ENCODE data around the gene HERC3. TPM values are rescaled to one million over a fixed set of nuclear protein-coding genes. Genes with fewer than 3 reads are reported as not detected.

HERC3 gene
- total RNA-seq, 1 experiment from 2014 or later = 5.5 TPM

- Mint-ChIP-seq H3K4me3 (no peak overlapping the region), H3K9me3 (peaks cover 3% of the 10 kb centered on the region), H3K27ac (no peak overlapping the region), H3K4me1 (no peaks in the 10 kb centered on the region; the same call in 1 of the 2 replicates), H3K27me3 (ENCODE audit: low read depth) (no peaks in the 10 kb centered on the region; the same call in 1 of the 2 replicates), H3K36me3 (no peaks in the 10 kb centered on the region; the same call in 1 of the 2 replicates)
- no peak for TF ChIP-seq ZMAT4 (CRISPR knock-in tag; IDR thresholded peaks at IDR 0.05)
- no peak for TF ChIP-seq ZNF532 (CRISPR knock-in tag; IDR thresholded peaks at IDR 0.05; ENCODE audit: borderline replicate concordance)
- TF ChIP-seq, protein P1, sequence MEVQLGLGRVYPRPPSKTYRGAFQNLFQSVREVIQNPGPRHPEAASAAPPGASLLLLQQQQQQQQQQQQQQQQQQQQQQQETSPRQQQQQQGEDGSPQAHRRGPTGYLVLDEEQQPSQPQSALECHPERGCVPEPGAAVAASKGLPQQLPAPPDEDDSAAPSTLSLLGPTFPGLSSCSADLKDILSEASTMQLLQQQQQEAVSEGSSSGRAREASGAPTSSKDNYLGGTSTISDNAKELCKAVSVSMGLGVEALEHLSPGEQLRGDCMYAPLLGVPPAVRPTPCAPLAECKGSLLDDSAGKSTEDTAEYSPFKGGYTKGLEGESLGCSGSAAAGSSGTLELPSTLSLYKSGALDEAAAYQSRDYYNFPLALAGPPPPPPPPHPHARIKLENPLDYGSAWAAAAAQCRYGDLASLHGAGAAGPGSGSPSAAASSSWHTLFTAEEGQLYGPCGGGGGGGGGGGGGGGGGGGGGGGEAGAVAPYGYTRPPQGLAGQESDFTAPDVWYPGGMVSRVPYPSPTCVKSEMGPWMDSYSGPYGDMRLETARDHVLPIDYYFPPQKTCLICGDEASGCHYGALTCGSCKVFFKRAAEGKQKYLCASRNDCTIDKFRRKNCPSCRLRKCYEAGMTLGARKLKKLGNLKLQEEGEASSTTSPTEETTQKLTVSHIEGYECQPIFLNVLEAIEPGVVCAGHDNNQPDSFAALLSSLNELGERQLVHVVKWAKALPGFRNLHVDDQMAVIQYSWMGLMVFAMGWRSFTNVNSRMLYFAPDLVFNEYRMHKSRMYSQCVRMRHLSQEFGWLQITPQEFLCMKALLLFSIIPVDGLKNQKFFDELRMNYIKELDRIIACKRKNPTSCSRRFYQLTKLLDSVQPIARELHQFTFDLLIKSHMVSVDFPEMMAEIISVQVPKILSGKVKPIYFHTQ (CRISPR knock-in tag; IDR thresholded peaks at IDR 0.05) = no peak
- no peak for TF ChIP-seq ZNF138 (CRISPR knock-in tag; conservative IDR thresholded peaks at IDR 0.05)
- TF ChIP-seq SP1 (CRISPR knock-in tag; conservative IDR thresholded peaks at IDR 0.05) = no peak
- no peak for TF ChIP-seq ZNF121 (CRISPR knock-in tag; IDR thresholded peaks at IDR 0.05)
- no peak for TF ChIP-seq ZNF396 (CRISPR knock-in tag; IDR thresholded peaks at IDR 0.05; ENCODE audit: borderline replicate concordance)
- ChIA-PET CTCF (interaction anchor here (1.7 kb wide), 1 partner anchor 29 kb away, joined by 5 read pairs; no protein-coding TSS in a partner anchor), POLR2A (no interaction called here)
- no peak for DNase-seq (ENCODE audit: low spot score)
- no peak for ATAC-seq
Measured at GRCh38 chr4:88629826-88630225, 37.5 kb downstream of the HERC3 start.

GRCh38 chr4:88630756-88631155, 38.5 kb downstream of the HERC3 start:
- H3K27ac Mint-ChIP-seq = no peak overlapping the region
- no peaks in the 10 kb centered on the region for H3K36me3 Mint-ChIP-seq
- H3K9me3 Mint-ChIP-seq = no peaks in the 10 kb centered on the region; the same call in 1 of the 2 replicates
- H3K27me3 Mint-ChIP-seq (ENCODE audit: low read depth) = no peaks in the 10 kb centered on the region; the same call in 1 of the 2 replicates
- H3K4me3 Mint-ChIP-seq = no peak overlapping the region
- H3K4me1 Mint-ChIP-seq = no peaks in the 10 kb centered on the region; the same call in 1 of the 2 replicates
- no peak for ATAC-seq
- DNase-seq (ENCODE audit: low spot score) = no peak
- ChIA-PET POLR2A (no interaction called here), CTCF (interaction anchor here (1.7 kb wide), 1 partner anchor 29 kb away, joined by 5 read pairs; no protein-coding TSS in a partner anchor)
- no peak for TF ChIP-seq ZNF317 (CRISPR knock-in tag; IDR thresholded peaks at IDR 0.05; ENCODE audit: borderline replicate concordance, low read depth)
- no peak for TF ChIP-seq PREB (CRISPR knock-in tag; IDR thresholded peaks at IDR 0.05; ENCODE audit: borderline replicate concordance)
- TF ChIP-seq SMAD4 (CRISPR knock-in tag; IDR thresholded peaks at IDR 0.05) = no peak
- TF ChIP-seq SOX15 (CRISPR knock-in tag; IDR thresholded peaks at IDR 0.05) = no peak
- TF ChIP-seq TP53 (CRISPR knock-in tag; IDR thresholded peaks at IDR 0.05) = no peak
- no peak for TF ChIP-seq MLX (CRISPR knock-in tag; IDR thresholded peaks at IDR 0.05)
- no peak for TF ChIP-seq E2F1 (CRISPR knock-in tag; IDR thresholded peaks at IDR 0.05)
- TF ChIP-seq, protein P2, sequence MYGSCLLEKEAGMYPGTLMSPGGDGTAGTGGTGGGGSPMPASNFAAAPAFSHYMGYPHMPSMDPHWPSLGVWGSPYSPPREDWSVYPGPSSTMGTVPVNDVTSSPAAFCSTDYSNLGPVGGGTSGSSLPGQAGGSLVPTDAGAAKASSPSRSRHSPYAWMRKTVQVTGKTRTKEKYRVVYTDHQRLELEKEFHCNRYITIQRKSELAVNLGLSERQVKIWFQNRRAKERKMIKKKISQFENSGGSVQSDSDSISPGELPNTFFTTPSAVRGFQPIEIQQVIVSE (CRISPR knock-in tag; IDR thresholded peaks at IDR 0.05; ENCODE audit: borderline replicate concordance) = no peak
- TF ChIP-seq ESRRA (CRISPR knock-in tag; IDR thresholded peaks at IDR 0.05; ENCODE audit: borderline replicate concordance) = no peak
- TF ChIP-seq ZNF121 (CRISPR knock-in tag; IDR thresholded peaks at IDR 0.05) = no peak
- TF ChIP-seq IRF2 (CRISPR knock-in tag; IDR thresholded peaks at IDR 0.05; ENCODE audit: borderline replicate concordance, low read depth) = no peak
- no peak for TF ChIP-seq ZNF425 (CRISPR knock-in tag; conservative IDR thresholded peaks at IDR 0.05)
- TF ChIP-seq NR2C2 (CRISPR knock-in tag; IDR thresholded peaks at IDR 0.05) = no peak
- TF ChIP-seq ELF4 (CRISPR knock-in tag; IDR thresholded peaks at IDR 0.05; ENCODE audit: low read depth) = no peak
- TF ChIP-seq FOXK1 (CRISPR knock-in tag; IDR thresholded peaks at IDR 0.05) = no peak

Measured in WTC11 (cell line).